Peyer's patch (tissue), 4 donors: ENCODE measurements around the gene FBN3.

Source experiments
- POLR2A ChIP-seq, 2 donors: fragments of 450-650 bp; IDR thresholded peaks; one replicate each; pipeline ENCODE4 v1.5.1; 2017; ENCODE audit warnings: antibody characterized with exemption in 2 of 2, mild to moderate bottlenecking in 2 of 2, moderate library complexity in 2 of 2
- TF ChIP-seq, protein P1 (sequence below), 6 experiments: fragments of 450-650 bp in 4 of 6; fragments of 200-600 bp in 2 of 6; sonication (generic) in 1 of 6; IDR thresholded peaks; one replicate each; pipeline ENCODE4 v1.5.1; 2017 to 2019; ENCODE audit warnings: antibody characterized with exemption in 6 of 6, mild to moderate bottlenecking in 3 of 6, moderate library complexity in 1 of 6

DNA sequence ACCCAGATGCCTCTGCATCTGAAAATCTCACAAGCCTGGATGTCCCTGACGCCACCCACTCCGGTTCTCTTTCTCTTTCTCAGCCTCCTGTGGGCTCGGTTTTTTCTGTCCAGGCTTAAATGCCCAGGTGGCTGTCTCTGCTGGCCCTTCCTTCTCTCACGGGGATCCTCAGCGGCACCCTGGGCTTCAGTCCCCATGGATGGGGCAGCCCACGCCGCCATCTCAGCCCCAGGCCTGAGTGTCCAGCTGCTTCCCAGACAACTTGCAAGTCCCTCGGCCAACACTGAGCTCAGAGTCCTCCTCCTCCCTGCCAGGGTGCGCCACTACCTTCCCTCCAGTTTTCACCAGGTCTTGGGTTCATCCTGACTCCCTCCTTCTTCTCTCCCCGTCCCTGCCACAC is 6.4 kb downstream of the FBN3 start:
- TF ChIP-seq, protein P1, sequence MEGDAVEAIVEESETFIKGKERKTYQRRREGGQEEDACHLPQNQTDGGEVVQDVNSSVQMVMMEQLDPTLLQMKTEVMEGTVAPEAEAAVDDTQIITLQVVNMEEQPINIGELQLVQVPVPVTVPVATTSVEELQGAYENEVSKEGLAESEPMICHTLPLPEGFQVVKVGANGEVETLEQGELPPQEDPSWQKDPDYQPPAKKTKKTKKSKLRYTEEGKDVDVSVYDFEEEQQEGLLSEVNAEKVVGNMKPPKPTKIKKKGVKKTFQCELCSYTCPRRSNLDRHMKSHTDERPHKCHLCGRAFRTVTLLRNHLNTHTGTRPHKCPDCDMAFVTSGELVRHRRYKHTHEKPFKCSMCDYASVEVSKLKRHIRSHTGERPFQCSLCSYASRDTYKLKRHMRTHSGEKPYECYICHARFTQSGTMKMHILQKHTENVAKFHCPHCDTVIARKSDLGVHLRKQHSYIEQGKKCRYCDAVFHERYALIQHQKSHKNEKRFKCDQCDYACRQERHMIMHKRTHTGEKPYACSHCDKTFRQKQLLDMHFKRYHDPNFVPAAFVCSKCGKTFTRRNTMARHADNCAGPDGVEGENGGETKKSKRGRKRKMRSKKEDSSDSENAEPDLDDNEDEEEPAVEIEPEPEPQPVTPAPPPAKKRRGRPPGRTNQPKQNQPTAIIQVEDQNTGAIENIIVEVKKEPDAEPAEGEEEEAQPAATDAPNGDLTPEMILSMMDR (IDR thresholded peaks at IDR 0.05), result no peak
- no peak for TF ChIP-seq POLR2A (IDR thresholded peaks at IDR 0.05)
